ENCODE data around the gene TRIM6. TPM values are rescaled to one million over a fixed set of nuclear protein-coding genes. Genes with fewer than 3 reads are reported as not detected.
"Not testable (repeated sequence)": the region's sequence is repeated elsewhere in the genome, so short reads cannot be mapped to it uniquely, and the experiment has no call there.

TRIM6 gene
- total RNA-seq, 1 donor from 2014 or later, result 2.1 TPM

DNA sequence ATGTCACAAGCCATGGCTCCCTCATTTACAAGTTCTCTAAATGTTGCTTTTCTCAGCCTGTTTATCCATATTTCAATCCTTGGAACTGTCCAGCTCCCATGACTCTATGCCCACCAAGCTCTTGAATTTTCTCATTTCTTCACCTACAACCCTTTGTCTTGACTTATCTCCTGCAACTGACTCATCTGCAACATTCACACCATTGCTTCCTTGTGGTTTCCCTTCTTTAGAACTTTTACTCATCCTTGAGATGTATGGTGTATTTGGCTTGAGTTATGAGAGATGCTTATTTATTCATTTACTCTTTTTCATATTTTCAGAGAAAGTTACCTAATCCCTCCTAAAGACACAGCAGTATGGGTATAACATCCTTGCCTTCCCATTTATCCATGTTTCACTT is 47.1 kb downstream of the TRIM6 start:
- Mint-ChIP-seq H3K4me1 (ENCODE audit: low read depth) (no peaks in the 10 kb centered on the region), H3K9me3 (ENCODE audit: low read depth) (peaks cover 4% of the 10 kb centered on the region), H3K36me3 (ENCODE audit: low read depth) (peaks cover 7% of the 10 kb centered on the region), H3K27me3 (ENCODE audit: low read depth) (no peaks in the 10 kb centered on the region), H3K4me3 (ENCODE audit: unreplicated experiment) (no peak overlapping the region), H3K27ac (ENCODE audit: unreplicated experiment) (no peak overlapping the region)
- no peak for DNase-seq (ENCODE audit: low spot score)
- TF ChIP-seq, protein P1, sequence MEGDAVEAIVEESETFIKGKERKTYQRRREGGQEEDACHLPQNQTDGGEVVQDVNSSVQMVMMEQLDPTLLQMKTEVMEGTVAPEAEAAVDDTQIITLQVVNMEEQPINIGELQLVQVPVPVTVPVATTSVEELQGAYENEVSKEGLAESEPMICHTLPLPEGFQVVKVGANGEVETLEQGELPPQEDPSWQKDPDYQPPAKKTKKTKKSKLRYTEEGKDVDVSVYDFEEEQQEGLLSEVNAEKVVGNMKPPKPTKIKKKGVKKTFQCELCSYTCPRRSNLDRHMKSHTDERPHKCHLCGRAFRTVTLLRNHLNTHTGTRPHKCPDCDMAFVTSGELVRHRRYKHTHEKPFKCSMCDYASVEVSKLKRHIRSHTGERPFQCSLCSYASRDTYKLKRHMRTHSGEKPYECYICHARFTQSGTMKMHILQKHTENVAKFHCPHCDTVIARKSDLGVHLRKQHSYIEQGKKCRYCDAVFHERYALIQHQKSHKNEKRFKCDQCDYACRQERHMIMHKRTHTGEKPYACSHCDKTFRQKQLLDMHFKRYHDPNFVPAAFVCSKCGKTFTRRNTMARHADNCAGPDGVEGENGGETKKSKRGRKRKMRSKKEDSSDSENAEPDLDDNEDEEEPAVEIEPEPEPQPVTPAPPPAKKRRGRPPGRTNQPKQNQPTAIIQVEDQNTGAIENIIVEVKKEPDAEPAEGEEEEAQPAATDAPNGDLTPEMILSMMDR (IDR thresholded peaks at IDR 0.05), result no peak

DNA sequence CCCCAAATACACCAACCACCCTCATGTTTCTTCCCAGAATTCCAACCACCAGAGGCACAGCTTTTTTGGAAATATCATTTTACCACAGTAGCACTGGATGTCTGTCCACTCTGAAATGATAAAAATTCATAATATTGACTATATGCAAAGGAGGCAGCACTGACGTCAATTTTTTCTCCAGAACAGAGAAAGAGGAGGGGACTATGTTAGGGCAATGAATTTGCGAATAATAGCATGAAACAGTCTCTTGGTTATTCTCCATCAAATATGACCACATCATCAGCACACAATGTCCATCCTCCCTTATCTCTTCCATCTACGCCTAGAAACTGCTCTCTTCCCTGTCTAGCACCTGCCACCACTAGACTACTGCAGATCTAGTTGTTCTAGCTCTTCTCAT is 49.7 kb downstream of the TRIM6 start:
- peaks cover 9% of the 10 kb centered on the region for H3K9me3 Mint-ChIP-seq (ENCODE audit: low read depth)
- peaks cover 4% of the 10 kb centered on the region for H3K36me3 Mint-ChIP-seq (ENCODE audit: low read depth)
- no peaks in the 10 kb centered on the region for H3K4me1 Mint-ChIP-seq (ENCODE audit: low read depth)
- no peak overlapping the region for H3K4me3 Mint-ChIP-seq (ENCODE audit: unreplicated experiment)
- no peak for DNase-seq (ENCODE audit: low spot score)
- no peak overlapping the region for H3K27ac Mint-ChIP-seq (ENCODE audit: unreplicated experiment)
- TF ChIP-seq, protein P1 (IDR thresholded peaks at IDR 0.05), result no peak
- no peaks in the 10 kb centered on the region for H3K27me3 Mint-ChIP-seq (ENCODE audit: low read depth)

DNA sequence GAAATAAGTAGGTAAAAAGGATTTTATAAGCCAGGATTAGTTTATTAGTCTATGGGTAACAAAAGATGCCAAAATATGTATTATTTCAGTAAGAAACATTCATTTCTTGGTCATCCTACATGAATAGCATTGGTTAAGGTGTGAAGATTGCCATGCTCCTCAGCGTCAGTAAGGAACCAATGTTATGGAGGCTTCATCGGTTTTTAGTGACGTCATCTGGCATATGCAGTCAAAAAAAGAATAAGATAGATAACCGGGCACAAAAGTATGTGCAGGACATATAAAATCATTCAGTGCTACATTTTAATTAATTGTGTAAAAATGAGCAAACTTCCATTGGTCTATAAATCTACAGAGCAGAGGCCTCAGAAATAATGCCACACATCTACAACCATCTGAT is 59.0 kb downstream of the TRIM6 start:
- Mint-ChIP-seq H3K27ac (ENCODE audit: unreplicated experiment) (no peak overlapping the region), H3K9me3 (ENCODE audit: low read depth) (peaks cover 32% of the 10 kb centered on the region), H3K4me1 (ENCODE audit: low read depth) (no peaks in the 10 kb centered on the region), H3K36me3 (ENCODE audit: low read depth) (peaks cover 16% of the 10 kb centered on the region), H3K27me3 (ENCODE audit: low read depth) (no peaks in the 10 kb centered on the region), H3K4me3 (ENCODE audit: unreplicated experiment) (no peak overlapping the region)
- TF ChIP-seq, protein P1 (IDR thresholded peaks at IDR 0.05), result no peak
- DNase-seq (ENCODE audit: low spot score), result no peak

DNA sequence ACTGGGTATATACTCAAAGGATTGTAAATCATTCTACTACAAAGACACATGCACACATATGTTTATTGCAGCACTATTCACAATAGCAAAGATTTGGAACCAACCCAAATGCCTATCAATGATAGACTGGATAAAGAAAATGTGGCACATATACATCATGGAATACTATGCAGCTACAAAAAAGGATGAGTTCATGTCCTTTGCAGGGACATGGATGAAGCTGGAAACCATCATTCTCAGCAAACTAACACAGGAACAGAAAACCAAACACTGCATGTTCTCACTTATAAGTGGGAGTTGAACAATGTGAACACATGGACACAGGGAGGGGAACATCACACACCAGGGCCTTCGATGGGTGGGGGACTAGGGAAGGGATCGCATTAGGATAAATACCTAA is 60.5 kb downstream of the TRIM6 start:
- H3K4me3 Mint-ChIP-seq (ENCODE audit: unreplicated experiment); H3K27me3 Mint-ChIP-seq (ENCODE audit: low read depth); H3K27ac Mint-ChIP-seq (ENCODE audit: unreplicated experiment); H3K4me1 Mint-ChIP-seq (ENCODE audit: low read depth); DNase-seq (ENCODE audit: low spot score): not testable (repeated sequence)
- peaks cover 19% of the 10 kb centered on the region for H3K36me3 Mint-ChIP-seq (ENCODE audit: low read depth)
- H3K9me3 Mint-ChIP-seq (ENCODE audit: low read depth), result peaks cover 28% of the 10 kb centered on the region

DNA sequence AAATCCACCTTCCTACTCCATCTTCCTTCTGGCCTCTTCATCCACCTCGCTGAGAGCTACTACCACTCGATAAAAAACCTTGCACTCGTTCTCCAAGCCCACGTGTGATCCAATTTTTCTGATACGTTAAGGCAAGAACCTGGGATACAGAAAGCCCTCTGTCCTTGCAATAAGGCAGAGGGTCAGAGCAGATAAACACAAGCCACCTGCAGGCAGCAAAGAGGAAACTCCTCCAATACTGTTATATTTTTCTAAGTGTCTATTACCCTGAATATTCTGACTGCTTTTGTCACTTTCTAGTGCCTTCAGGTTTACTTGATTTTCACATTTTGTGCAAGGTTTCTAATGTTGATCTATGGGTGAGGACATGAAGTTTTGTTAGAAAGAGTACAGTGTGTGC is 61.9 kb downstream of the TRIM6 start:
- Mint-ChIP-seq H3K4me1 (ENCODE audit: low read depth) (no peaks in the 10 kb centered on the region), H3K4me3 (ENCODE audit: unreplicated experiment) (no peak overlapping the region), H3K9me3 (ENCODE audit: low read depth) (peaks cover 19% of the 10 kb centered on the region), H3K27ac (ENCODE audit: unreplicated experiment) (no peak overlapping the region), H3K27me3 (ENCODE audit: low read depth) (no peaks in the 10 kb centered on the region), H3K36me3 (ENCODE audit: low read depth) (peaks cover 22% of the 10 kb centered on the region)
- TF ChIP-seq, protein P1 (IDR thresholded peaks at IDR 0.05), result no peak
- no peak for DNase-seq (ENCODE audit: low spot score)

Other genes starting within 250 kb of the TRIM6 start
- not detected in 3 replicates for gene OR51B6, start 245.1 kb upstream of the TRIM6 start, total RNA-seq
- not detected in 3 replicates for gene OR51M1, start 212.8 kb upstream of the TRIM6 start, total RNA-seq
- not detected in 3 replicates for gene OR51Q1, start 174.5 kb upstream of the TRIM6 start, total RNA-seq
- 0.46 TPM in 1 of 3 replicates, not detected in the others for gene OR51I1, start 155.1 kb upstream of the TRIM6 start, total RNA-seq
- not detected in 3 replicates for gene OR51I2, start 147.3 kb upstream of the TRIM6 start, total RNA-seq
- not detected in 3 replicates for gene OR52D1, start 108.0 kb upstream of the TRIM6 start, total RNA-seq
- 0.13 to 0.31 TPM in 2 of 3 replicates, not detected in the other for gene UBQLN3, start 86.7 kb upstream of the TRIM6 start, total RNA-seq
- gene UBQLNL, start 79.9 kb upstream of the TRIM6 start, total RNA-seq, result 0.22 to 0.41 TPM (median 0.23 TPM) in 3 replicates
- gene OR52H1, start 48.1 kb upstream of the TRIM6 start, total RNA-seq, result 0.39 TPM in 1 of 3 replicates, not detected in the others
- not detected in 3 replicates for gene OR52B6, start 15.8 kb upstream of the TRIM6 start, total RNA-seq
- 1.6 to 4.0 TPM (median 2.1 TPM) in 3 replicates for gene TRIM34, start 28.4 kb downstream of the TRIM6 start, total RNA-seq
- 31.0 to 36.2 TPM (median 34.1 TPM) in 3 replicates for gene TRIM5, start 88.4 kb downstream of the TRIM6 start, total RNA-seq
- 85.9 to 108 TPM (median 94.7 TPM) in 3 replicates for gene TRIM22, start 93.2 kb downstream of the TRIM6 start, total RNA-seq
- gene OR56B1, start 139.8 kb downstream of the TRIM6 start, total RNA-seq, result not detected in 3 replicates
- gene OR52N4, start 157.6 kb downstream of the TRIM6 start, total RNA-seq, result not detected in 3 replicates
- gene OR52N5, start 186.7 kb downstream of the TRIM6 start, total RNA-seq, result not detected in 3 replicates
- gene OR52N1, start 194.6 kb downstream of the TRIM6 start, total RNA-seq, result not detected in 3 replicates
- not detected in 3 replicates for gene OR52N2, start 212.3 kb downstream of the TRIM6 start, total RNA-seq
- not detected in 3 replicates for gene OR52E6, start 245.3 kb downstream of the TRIM6 start, total RNA-seq